ENCODE measurements around the gene EPS15. TPM values are rescaled to one million over a fixed set of nuclear protein-coding genes. Genes with fewer than 3 reads are reported as not detected.
"Not testable (repeated sequence)": the region's sequence is repeated elsewhere in the genome, so short reads cannot be mapped to it uniquely, and the experiment has no call there.

The EPS15 gene
- total RNA-seq, 1 donor = 108 TPM

DNA sequence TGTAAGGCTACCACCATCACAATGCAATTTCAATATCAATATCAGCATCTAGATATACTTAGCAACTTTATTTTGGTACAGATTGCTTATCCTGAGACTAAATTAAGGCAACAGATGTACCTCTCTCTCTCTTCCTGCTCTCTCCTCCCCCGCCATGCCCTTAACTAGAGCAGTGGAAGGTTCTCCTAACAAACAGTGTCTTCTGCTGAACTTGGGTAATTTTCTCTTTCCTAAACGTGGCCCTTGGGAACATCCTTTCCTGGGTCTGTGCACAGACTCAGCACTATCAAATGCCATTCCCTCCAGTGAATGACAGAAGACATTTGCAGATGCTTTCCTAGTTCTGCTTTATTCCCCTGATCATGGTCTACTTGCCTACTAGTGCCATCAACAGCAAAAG lies 103.1 kb downstream of the EPS15 start:
- no peak overlapping the region for H3K4me3 ChIP-seq (ENCODE audit: low read depth, low read length)
- TF ChIP-seq, protein P1, sequence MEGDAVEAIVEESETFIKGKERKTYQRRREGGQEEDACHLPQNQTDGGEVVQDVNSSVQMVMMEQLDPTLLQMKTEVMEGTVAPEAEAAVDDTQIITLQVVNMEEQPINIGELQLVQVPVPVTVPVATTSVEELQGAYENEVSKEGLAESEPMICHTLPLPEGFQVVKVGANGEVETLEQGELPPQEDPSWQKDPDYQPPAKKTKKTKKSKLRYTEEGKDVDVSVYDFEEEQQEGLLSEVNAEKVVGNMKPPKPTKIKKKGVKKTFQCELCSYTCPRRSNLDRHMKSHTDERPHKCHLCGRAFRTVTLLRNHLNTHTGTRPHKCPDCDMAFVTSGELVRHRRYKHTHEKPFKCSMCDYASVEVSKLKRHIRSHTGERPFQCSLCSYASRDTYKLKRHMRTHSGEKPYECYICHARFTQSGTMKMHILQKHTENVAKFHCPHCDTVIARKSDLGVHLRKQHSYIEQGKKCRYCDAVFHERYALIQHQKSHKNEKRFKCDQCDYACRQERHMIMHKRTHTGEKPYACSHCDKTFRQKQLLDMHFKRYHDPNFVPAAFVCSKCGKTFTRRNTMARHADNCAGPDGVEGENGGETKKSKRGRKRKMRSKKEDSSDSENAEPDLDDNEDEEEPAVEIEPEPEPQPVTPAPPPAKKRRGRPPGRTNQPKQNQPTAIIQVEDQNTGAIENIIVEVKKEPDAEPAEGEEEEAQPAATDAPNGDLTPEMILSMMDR (IDR thresholded peaks at IDR 0.05; ENCODE audit: insufficient read depth, low read length) = no peak
- DNase-seq (ENCODE audit: low read depth) = no peak

DNA sequence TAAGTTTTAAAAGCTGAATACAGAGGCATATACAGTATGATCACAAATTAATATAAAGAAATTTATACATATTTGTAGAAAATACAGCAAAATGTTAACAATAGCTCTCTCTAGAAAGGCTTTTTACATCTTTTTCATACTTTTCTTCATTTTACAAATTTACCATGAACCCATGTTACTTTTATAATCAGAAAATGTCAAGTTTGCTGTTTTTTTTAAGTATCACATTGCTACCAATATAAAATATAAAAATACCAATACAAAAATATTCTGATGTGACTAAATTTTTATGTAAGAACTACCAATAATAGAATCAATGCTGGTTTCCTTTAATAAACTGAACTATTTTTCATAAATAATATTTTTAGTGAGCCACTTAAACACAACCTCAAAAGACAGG lies 104.3 kb downstream of the EPS15 start:
- no peak overlapping the region for H3K4me3 ChIP-seq (ENCODE audit: low read depth, low read length)
- TF ChIP-seq, protein P1 (IDR thresholded peaks at IDR 0.05; ENCODE audit: insufficient read depth, low read length) = no peak
- DNase-seq (ENCODE audit: low read depth) = no peak

DNA sequence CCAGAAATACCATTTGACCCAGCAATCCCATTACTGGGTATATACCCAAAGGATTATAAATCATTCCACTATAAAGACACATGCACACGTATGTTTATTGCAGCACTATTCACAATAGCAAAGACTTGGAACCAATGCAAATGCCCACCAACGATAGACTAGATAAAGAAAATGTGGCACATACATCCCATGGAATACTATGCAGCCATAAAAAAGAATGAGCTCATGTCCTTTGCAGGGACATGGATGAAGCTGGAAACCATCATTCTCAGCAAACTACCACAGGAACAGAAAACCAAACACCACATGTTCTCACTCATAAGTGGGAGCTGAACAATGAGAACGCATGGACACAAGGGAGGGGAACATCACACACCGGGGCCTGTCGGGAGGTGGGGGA lies 107.2 kb downstream of the EPS15 start:
- not testable (repeated sequence) for DNase-seq (ENCODE audit: low read depth); H3K4me3 ChIP-seq (ENCODE audit: low read depth, low read length)

DNA sequence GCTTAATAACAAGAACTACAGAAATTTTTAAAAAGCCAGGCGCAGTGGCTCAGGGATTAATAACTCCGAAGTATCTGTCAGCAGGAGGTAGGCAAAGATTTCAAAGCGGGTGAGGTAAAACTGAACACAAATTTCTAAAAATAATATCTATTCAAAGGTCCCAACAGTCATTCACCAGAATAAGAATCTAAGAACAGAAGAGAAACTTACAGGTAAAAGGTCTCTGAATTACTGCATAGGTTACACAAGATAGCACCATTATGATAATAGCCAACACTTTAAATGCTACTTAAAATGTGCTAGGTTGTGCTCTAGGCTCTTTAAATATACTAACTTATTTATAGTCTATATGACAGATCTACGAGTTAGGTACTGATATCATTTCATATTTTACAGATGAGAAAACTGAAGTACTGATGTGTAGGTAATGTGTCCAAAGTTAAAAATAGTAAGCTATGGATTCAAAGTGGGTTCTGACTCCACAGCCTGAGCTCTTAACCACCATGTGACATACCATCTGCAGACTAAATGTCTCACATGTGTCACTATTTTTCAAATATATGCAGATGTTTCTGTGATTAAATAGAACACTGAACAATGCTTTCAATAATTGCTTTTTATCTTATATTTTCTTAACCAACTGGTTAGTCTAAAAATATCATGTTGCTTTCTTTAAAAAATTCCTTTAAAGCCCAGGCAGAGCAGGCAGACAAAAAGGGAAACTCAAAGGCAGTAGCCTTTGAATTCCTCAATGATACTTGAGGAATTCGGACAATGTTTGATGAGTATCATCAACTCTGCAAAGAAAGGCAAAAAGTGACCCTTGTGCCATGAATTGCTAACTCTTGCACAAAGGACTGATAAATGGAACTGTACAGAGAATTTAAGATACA lies 108.3 kb downstream of the EPS15 start:
- DNase-seq (ENCODE audit: low read depth) = peak; percentile 45
- no peak overlapping the region for H3K4me3 ChIP-seq (ENCODE audit: low read depth, low read length)
- TF ChIP-seq, protein P1 (IDR thresholded peaks at IDR 0.05; ENCODE audit: insufficient read depth, low read length) = no peak

DNA sequence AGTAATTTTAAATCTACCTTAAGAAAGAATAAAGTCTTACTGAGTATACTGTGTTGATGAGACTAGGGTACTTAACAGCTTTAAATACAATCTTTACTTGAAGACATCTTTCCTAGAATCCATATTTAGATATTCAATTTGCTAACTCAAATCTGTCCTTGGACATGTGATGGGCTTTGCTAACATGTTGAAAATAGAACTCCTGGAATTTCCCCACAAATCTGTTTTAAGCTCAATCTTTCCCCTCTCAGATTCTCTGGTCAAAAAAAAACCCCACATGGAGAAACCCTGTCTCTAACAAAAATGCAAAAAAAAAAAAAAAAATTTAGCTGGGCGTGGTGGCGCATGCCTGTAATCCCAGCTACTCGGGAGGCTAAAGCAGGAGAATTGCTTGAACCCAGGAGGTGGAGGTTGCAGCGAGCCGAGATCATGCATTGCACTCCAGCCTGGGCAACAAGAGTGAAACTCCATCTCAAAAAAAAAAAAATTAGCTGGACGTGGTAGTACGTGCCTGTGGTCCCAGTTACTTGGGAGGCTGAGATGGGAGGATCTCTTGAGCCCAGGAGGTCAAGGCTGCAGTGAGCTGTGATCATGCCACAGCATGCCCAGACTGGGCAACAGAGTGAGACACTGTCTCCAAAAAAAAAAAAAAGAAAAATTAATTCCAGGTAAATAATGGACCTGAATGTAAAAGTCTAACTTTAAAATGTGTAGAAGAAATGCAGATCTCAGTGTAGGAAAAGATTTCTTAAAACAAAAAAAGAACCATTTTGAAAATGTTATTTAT lies 109.1 kb downstream of the EPS15 start:
- DNase-seq (ENCODE audit: low read depth); H3K4me3 ChIP-seq (ENCODE audit: low read depth, low read length): not testable (repeated sequence)

DNA sequence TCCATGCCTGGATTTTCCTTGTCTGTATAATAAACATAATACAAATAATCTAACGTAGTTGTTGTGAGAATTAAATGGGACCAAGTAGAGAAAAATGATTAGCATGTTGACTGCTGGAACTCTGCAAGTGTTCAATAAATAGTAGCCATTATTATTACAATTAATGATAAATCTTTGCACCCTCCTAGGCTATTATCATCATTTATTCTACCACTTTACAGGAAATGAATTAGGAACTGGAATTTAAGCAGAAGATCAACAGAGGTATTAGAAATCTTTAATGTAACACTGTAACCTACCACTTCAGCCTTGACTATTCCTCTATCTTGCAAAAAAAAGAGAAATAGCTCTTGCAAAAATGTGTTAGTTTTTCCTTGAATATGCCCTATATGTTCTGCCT lies 126.8 kb downstream of the EPS15 start:
- TF ChIP-seq, protein P1 (IDR thresholded peaks at IDR 0.05; ENCODE audit: insufficient read depth, low read length) = no peak
- DNase-seq (ENCODE audit: low read depth) = no peak
- no peak overlapping the region for H3K4me3 ChIP-seq (ENCODE audit: low read depth, low read length)

DNA sequence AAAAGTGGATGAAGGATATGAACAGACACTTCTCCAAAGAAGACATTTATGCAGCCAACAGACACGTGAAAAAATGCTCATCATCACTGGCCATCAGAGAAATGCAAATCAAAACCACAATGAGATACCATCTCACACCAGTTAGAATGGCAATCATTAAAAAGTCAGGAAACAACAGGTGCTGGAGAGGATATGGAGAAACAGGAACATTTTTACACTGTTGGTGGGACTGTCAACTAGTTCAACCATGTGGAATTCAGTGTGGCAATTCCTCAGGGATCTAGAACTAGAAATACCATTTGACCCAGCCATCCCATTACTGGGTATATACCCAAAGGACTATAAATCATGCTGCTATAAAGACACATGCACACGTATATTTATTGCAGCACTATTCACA lies 128.4 kb downstream of the EPS15 start:
- not testable (repeated sequence) for DNase-seq (ENCODE audit: low read depth); H3K4me3 ChIP-seq (ENCODE audit: low read depth, low read length)

DNA sequence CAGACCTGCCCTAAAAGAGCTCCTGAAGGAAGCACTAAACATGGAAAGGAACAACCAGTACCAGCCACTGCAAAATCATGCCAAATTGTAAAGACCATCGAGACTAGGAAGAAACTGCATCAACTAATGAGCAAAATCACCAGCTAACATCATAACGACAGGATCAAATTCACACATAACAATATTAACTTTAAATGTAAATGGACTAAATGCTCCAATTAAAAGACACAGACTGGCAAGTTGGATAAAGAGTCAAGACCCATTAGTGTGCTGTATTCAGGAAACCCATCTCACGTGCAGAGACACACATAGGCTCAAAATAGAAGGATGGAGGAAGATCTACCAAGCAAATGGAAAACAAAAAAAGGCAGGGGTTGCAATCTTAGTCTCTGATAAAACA lies 131.8 kb downstream of the EPS15 start:
- not testable (repeated sequence) for DNase-seq (ENCODE audit: low read depth); H3K4me3 ChIP-seq (ENCODE audit: low read depth, low read length)

DNA sequence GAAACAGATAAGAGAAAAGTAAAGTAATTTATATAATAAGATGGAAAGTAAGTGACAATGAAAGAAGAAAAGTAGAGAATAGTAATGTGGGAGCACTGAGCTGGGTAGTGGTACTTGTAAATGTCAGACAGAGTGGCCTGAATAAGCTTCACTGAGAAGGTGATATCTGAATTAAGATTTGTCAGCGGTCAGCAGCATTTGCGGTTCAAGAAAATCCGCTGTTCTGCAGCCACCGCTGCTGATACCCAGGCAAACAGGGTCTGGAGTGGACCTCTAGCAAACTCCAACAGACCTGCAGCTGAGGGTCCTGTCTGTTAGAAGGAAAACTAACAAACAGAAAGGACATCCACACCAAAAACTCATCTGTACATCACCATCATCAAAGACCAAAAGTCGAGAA lies 132.8 kb downstream of the EPS15 start:
- not testable (repeated sequence) for H3K4me3 ChIP-seq (ENCODE audit: low read depth, low read length); DNase-seq (ENCODE audit: low read depth)

Data from fibroblast of the aortic adventitia (primary cell).